Nephron progenitor cell (in vitro differentiated cells): Measurements from ENCODE around the gene FOXP4.

ENCODE experiments used
- DNase-seq: peaks from one replicate; pipeline ENCODE4 v3.0.0; 2021
- H3K27ac Mint-ChIP-seq: 2 replicates; pipeline ENCODE4 v1.8.0; 2021; ENCODE audit warnings: mild to moderate bottlenecking, moderate library complexity, mixed read lengths
- H3K27me3 Mint-ChIP-seq: 2 replicates; pipeline ENCODE4 v1.8.0; 2021; ENCODE audit warnings: mild to moderate bottlenecking, low read depth, mixed read lengths; ENCODE audit not compliant: poor library complexity
- H3K36me3 Mint-ChIP-seq: 2 replicates; pipeline ENCODE4 v1.8.0; 2021; ENCODE audit warnings: low read depth, mixed read lengths
- H3K4me1 Mint-ChIP-seq: 2 replicates; pipeline ENCODE4 v1.8.0; 2021; ENCODE audit warnings: mixed read lengths
- H3K4me3 Mint-ChIP-seq: 2 replicates; pipeline ENCODE4 v1.8.0; 2021; ENCODE audit warnings: mild to moderate bottlenecking, moderate library complexity, mixed read lengths
- H3K9me3 Mint-ChIP-seq: 2 replicates; pipeline ENCODE4 v1.8.0; 2021; ENCODE audit warnings: mild to moderate bottlenecking, moderate library complexity, mixed read lengths
- CTCF ChIP-seq: fragments of 200-600 bp; sonication (generic); IDR thresholded peaks from 2 replicates; pipeline ENCODE4 v1.5.0; 2021; ENCODE audit warnings: antibody characterized with exemption

FOXP4 gene

GRCh38 chr6:41527721-41528408, 18.3 kb upstream of the FOXP4 start:
- Mint-ChIP-seq H3K36me3 (no peaks in the 10 kb centered on the region), H3K27me3 (peaks cover 95% of the 10 kb centered on the region), H3K27ac (no peak overlapping the region), H3K4me3 (no peak overlapping the region), H3K4me1 (peaks cover 87% of the 10 kb centered on the region), H3K9me3 (no peaks in the 10 kb centered on the region)
- TF ChIP-seq CTCF: no peak
- DNase-seq: peak; percentile 36

- no peak for TF ChIP-seq CTCF
- H3K27ac Mint-ChIP-seq: no peak overlapping the region
- no peaks in the 10 kb centered on the region for H3K36me3 Mint-ChIP-seq
- no peak overlapping the region for H3K4me3 Mint-ChIP-seq
- no peak for DNase-seq
- no peaks in the 10 kb centered on the region for H3K9me3 Mint-ChIP-seq
- H3K27me3 Mint-ChIP-seq: peaks cover 94% of the 10 kb centered on the region
- H3K4me1 Mint-ChIP-seq: peaks cover 81% of the 10 kb centered on the region
Measured at GRCh38 chr6:41528409-41528963, 17.7 kb upstream of the FOXP4 start.

- Mint-ChIP-seq H3K27ac (no peak overlapping the region), H3K9me3 (no peaks in the 10 kb centered on the region), H3K36me3 (no peaks in the 10 kb centered on the region), H3K4me3 (no peak overlapping the region), H3K27me3 (peaks cover 94% of the 10 kb centered on the region), H3K4me1 (peaks cover 75% of the 10 kb centered on the region)
- no peak for TF ChIP-seq CTCF
- DNase-seq: no peak
Measured at GRCh38 chr6:41529049-41529448, 17.1 kb upstream of the FOXP4 start.

GRCh38 chr6:41529970-41530369, 16.2 kb upstream of the FOXP4 start:
- no peak for TF ChIP-seq CTCF

GRCh38 chr6:41530476-41530875, 15.7 kb upstream of the FOXP4 start:
- no peak for DNase-seq
- no peak overlapping the region for H3K27ac Mint-ChIP-seq
- H3K9me3 Mint-ChIP-seq: no peaks in the 10 kb centered on the region
- H3K4me3 Mint-ChIP-seq: no peak overlapping the region
- no peak for TF ChIP-seq CTCF
- peaks cover 94% of the 10 kb centered on the region for H3K27me3 Mint-ChIP-seq
- H3K36me3 Mint-ChIP-seq: no peaks in the 10 kb centered on the region
- H3K4me1 Mint-ChIP-seq: peaks cover 61% of the 10 kb centered on the region

More at GRCh38 chr6:41529970-41530369, 16.2 kb upstream of the FOXP4 start:
- DNase-seq: no peak
- no peak overlapping the region for H3K27ac Mint-ChIP-seq
- H3K9me3 Mint-ChIP-seq: no peaks in the 10 kb centered on the region
- H3K4me3 Mint-ChIP-seq: no peak overlapping the region
- no peaks in the 10 kb centered on the region for H3K36me3 Mint-ChIP-seq
- peaks cover 66% of the 10 kb centered on the region for H3K4me1 Mint-ChIP-seq
- H3K27me3 Mint-ChIP-seq: peaks cover 94% of the 10 kb centered on the region

- Mint-ChIP-seq H3K9me3 (no peaks in the 10 kb centered on the region), H3K27ac (no peak overlapping the region), H3K27me3 (peaks cover 94% of the 10 kb centered on the region), H3K4me3 (no peak overlapping the region), H3K4me1 (peaks cover 58% of the 10 kb centered on the region), H3K36me3 (no peaks in the 10 kb centered on the region)
- no peak for DNase-seq
- no peak for TF ChIP-seq CTCF
Measured at GRCh38 chr6:41531016-41531415, 15.2 kb upstream of the FOXP4 start.
